GM20000 (cell line): Measurements from ENCODE around the gene TMEM161A.
"Not testable (repeated sequence)": the region's sequence is repeated elsewhere in the genome, so short reads cannot be mapped to it uniquely, and the experiment has no call there.

Experiments used
- DNase-seq: peaks from one replicate; pipeline ENCODE4 v3.0.0; 2012; ENCODE audit warnings: low spot score
- CTCF ChIP-seq: IDR thresholded peaks from 2 replicates; pipeline ENCODE4 v1.5.1; 2012; ENCODE audit warnings: mild to moderate bottlenecking, control low read depth; ENCODE audit errors: extremely low read depth, missing control alignments

Gene TMEM161A

GRCh38 chr19:19152668-19153384 lies 14.5 kb upstream of the TMEM161A start:
- no peak for DNase-seq
- TF ChIP-seq CTCF = no peak

- DNase-seq = peak; percentile 67
- TF ChIP-seq CTCF = no peak
Observed at GRCh38 chr19:19151418-19151817, 13.1 kb upstream of the TMEM161A start.

- no peak for TF ChIP-seq CTCF
- no peak for DNase-seq
Observed at GRCh38 chr19:19149435-19149834, 11.2 kb upstream of the TMEM161A start.

- not testable (repeated sequence) for DNase-seq
Observed at GRCh38 chr19:19148504-19148903, 10.2 kb upstream of the TMEM161A start.

GRCh38 chr19:19147344-19147743 lies 9.1 kb upstream of the TMEM161A start:
- no peak for DNase-seq
- no peak for TF ChIP-seq CTCF

GRCh38 chr19:19146865-19147264 lies 8.6 kb upstream of the TMEM161A start:
- no peak for TF ChIP-seq CTCF

GRCh38 chr19:19145684-19146608 lies 7.7 kb upstream of the TMEM161A start:
- TF ChIP-seq CTCF = peak; percentile 91
- DNase-seq = peak; percentile 89

More at GRCh38 chr19:19146865-19147264, 8.6 kb upstream of the TMEM161A start:
- no peak for DNase-seq
